ENCODE measurements around the gene SH2B2.

SH2B2 gene

GRCh38 chr7:102268635-102269034 lies 18.0 kb upstream of the SH2B2 start:
- no peak for DNase-seq

GRCh38 chr7:102270178-102270887 lies 16.3 kb upstream of the SH2B2 start:
- DNase-seq, result no peak

- DNase-seq, result no peak
Measured at GRCh38 chr7:102271158-102271798, 15.4 kb upstream of the SH2B2 start.

GRCh38 chr7:102272075-102272916 lies 14.4 kb upstream of the SH2B2 start:
- peak; percentile 90 for DNase-seq

- no peak for DNase-seq
Measured at GRCh38 chr7:102272917-102273748, 13.5 kb upstream of the SH2B2 start.

- DNase-seq, result peak; percentile 93
Measured at GRCh38 chr7:102273749-102274712, 12.6 kb upstream of the SH2B2 start.

GRCh38 chr7:102275123-102275703 lies 11.5 kb upstream of the SH2B2 start:
- no peak for DNase-seq

GRCh38 chr7:102277901-102278300 lies 8.8 kb upstream of the SH2B2 start:
- no peak for DNase-seq

GRCh38 chr7:102279537-102280400 lies 6.9 kb upstream of the SH2B2 start:
- peak; percentile 83 for DNase-seq

- DNase-seq, result no peak
Measured at GRCh38 chr7:102280521-102280920, 6.1 kb upstream of the SH2B2 start.

GRCh38 chr7:102281785-102282184 lies 4.9 kb upstream of the SH2B2 start:
- DNase-seq, result no peak

- no peak for DNase-seq
Measured at GRCh38 chr7:102282465-102283362, 4.0 kb upstream of the SH2B2 start.

- no peak for DNase-seq
Measured at GRCh38 chr7:102283477-102284189, 3.0 kb upstream of the SH2B2 start.

GRCh38 chr7:102284399-102284798 lies 2.3 kb upstream of the SH2B2 start:
- peak; percentile 81 for DNase-seq

GRCh38 chr7:102284891-102285539 lies 1.7 kb upstream of the SH2B2 start:
- peak; percentile 76 for DNase-seq

GRCh38 chr7:102285540-102286236 lies 980 bp upstream of the SH2B2 start:
- DNase-seq, result peak; percentile 73
